DOHH2 (cell line): ENCODE measurements around the gene SEMA5B.

ENCODE experiments used
- CTCF ChIP-seq: fragments of 200-600 bp; sonication (generic); IDR thresholded peaks from one replicate; pipeline ENCODE4 v1.5.1; 2014; ENCODE audit warnings: antibody characterized with exemption, mild to moderate bottlenecking, low read depth, low read length; ENCODE audit not compliant: poor library complexity, severe bottlenecking
- EZH2phosphoT487 ChIP-seq: fragments of 200-600 bp; sonication (generic); IDR thresholded peaks from 2 replicates; pipeline ENCODE4 v1.6.1; 2017; ENCODE audit warnings: borderline replicate concordance, mild to moderate bottlenecking, antibody characterized with exemption, low read length, moderate library complexity, mixed read lengths

- TF ChIP-seq CTCF = no peak
- no peak for TF ChIP-seq EZH2phosphoT487
Measured at GRCh38 chr3:122917412-122917811, 110.2 kb downstream of the SEMA5B start.
